OCI-LY7 (cell line): ENCODE measurements around the gene CNIH2.

ENCODE experiments used
- CTCF ChIP-seq: fragments of 200-600 bp; sonication (generic); conservative IDR thresholded peaks from 2 replicates; pipeline ENCODE4 v1.5.1; 2014; ENCODE audit warnings: mild to moderate bottlenecking, antibody characterized with exemption, low read length, moderate library complexity, mixed read lengths
- EZH2phosphoT487 ChIP-seq: fragments of 200-600 bp; sonication (generic); IDR thresholded peaks from 2 replicates; pipeline ENCODE4 v1.6.1; 2018; ENCODE audit warnings: low read depth, borderline replicate concordance, mild to moderate bottlenecking, mixed run types, antibody characterized with exemption, low read length, moderate library complexity, mixed read lengths

- TF ChIP-seq CTCF (no peak), EZH2phosphoT487 (no peak)
Observed at GRCh38 chr11:66293777-66294625, 16.0 kb downstream of the CNIH2 start.
